Measurements from ENCODE around the gene CDH13. TPM values are rescaled to one million over a fixed set of nuclear protein-coding genes. Genes with fewer than 3 reads are reported as not detected.

The CDH13 gene
- total and polyA plus RNA-seq, 10 of the 15 experiments (the other 5 are each of a cell fraction or from before 2014, with no cell fraction given) = under 0.01 to 0.05 TPM; not detected in 8

DNA sequence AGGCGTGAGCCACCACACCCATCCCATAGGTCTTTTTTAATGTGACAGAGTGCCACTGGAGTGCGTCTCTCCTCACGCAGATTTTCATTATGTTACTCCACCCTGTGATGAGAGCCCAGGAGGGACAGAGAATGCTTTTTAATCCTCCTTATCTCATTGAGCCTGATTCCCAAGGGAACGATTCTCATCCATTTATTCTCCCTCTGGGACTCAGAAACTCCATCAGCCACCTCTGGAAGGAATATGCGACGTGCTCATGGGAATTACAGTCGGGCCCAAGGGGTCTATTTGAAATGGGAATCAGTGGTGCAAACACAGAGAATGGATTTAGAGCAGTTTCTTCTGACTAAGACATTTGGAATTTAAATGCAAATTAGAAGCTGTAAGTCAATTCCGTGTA lies 1025.1 kb downstream of the CDH13 start (continued):
- no peak for TF ChIP-seq IKZF2 (IDR thresholded peaks at IDR 0.05)
- no peak for TF ChIP-seq POLR2AphosphoS5 (IDR thresholded peaks at IDR 0.05; ENCODE audit: low read length)

DNA sequence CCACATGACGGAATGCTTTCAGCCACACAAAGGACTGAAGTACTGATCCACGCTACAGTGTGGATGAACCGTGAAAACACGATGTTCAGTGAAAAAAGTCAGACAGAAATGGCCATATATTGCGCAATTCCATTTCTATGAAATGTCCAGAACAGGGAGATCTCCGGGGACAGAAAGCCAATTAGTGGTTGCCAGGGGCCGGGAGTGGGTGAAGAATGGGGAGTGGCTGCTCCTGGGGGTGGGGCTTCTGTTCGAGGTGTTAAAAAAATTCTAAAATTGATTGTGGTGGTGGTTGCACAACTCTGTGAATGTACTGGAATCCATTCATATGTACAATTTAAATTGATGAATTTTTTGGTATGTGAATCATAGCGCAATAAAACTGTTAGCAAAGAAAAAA lies 1026.2 kb downstream of the CDH13 start:
- Histone ChIP-seq H3K4me2 (ENCODE audit: control insufficient read depth, insufficient read depth) (no peak overlapping the region), H3K9ac (ENCODE audit: control insufficient read depth, insufficient read depth, low read length) (no peak overlapping the region), H3K36me3 (ENCODE audit: control insufficient read depth in 2 of 2, insufficient read depth in 2 of 2, low read length in 1 of 2) (no peaks in the 10 kb centered on the region), H3K27me3 (replicated peaks in 1 of 2; ENCODE audit: control insufficient read depth in 2 of 2, insufficient read depth in 2 of 2, low read length in 1 of 2) (no peaks in the 10 kb centered on the region; a peak in 1 of 4 replicates), H3K79me2 (ENCODE audit: control insufficient read depth, insufficient read depth, low read length) (no peaks in the 10 kb centered on the region), H3K9me3 (replicated peaks; ENCODE audit: control insufficient read depth, insufficient read depth, low read length) (no peaks in the 10 kb centered on the region), H3K4me3 (no peak overlapping the region), H4K20me1 (ENCODE audit: control insufficient read depth, insufficient read depth) (no peaks in the 10 kb centered on the region), H3K27ac (ENCODE audit: control insufficient read depth, insufficient read depth) (no peak overlapping the region), H2AFZ (ENCODE audit: control insufficient read depth, low read depth, low read length) (no peak overlapping the region), H3K4me1 (ENCODE audit: control insufficient read depth, insufficient read depth, low read length) (no peaks in the 10 kb centered on the region)
- WGBS (ENCODE audit: insufficient coverage, insufficient replicate concordance, low lambda C conversion rate, missing lambda C conversion rate) = 39% methylated on average over 9 of the region's 9 CpGs
- FAIRE-seq (no peak), DNase-seq (ENCODE audit: low read depth, low spot score) (no peak), ATAC-seq (no peak)
- in situ Hi-C loops (cut with MboI) = no loop called here
- no peak for TF ChIP-seq SUPT20H (IDR thresholded peaks at IDR 0.05; ENCODE audit: borderline replicate concordance, control insufficient read depth, low read depth, low read length)
- TF ChIP-seq, protein P1, sequence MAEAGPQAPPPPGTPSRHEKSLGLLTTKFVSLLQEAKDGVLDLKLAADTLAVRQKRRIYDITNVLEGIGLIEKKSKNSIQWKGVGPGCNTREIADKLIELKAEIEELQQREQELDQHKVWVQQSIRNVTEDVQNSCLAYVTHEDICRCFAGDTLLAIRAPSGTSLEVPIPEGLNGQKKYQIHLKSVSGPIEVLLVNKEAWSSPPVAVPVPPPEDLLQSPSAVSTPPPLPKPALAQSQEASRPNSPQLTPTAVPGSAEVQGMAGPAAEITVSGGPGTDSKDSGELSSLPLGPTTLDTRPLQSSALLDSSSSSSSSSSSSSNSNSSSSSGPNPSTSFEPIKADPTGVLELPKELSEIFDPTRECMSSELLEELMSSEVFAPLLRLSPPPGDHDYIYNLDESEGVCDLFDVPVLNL (IDR thresholded peaks at IDR 0.05; ENCODE audit: low read depth, low read length) = no peak
- no peak for TF ChIP-seq PML (IDR thresholded peaks at IDR 0.05; ENCODE audit: low read length)
- no peak for TF ChIP-seq SMAD1 (IDR thresholded peaks at IDR 0.05; ENCODE audit: low read depth, partially characterized antibody)
- no peak for TF ChIP-seq SPI1 (IDR thresholded peaks at IDR 0.05; ENCODE audit: borderline replicate concordance, insufficient read depth, low read depth, low read length)
- no peak for TF ChIP-seq ZNF622 (IDR thresholded peaks at IDR 0.05)
- no peak for TF ChIP-seq HCFC1 (IDR thresholded peaks at IDR 0.05; ENCODE audit: low read length)
- TF ChIP-seq ASH2L (IDR thresholded peaks at IDR 0.05; ENCODE audit: borderline replicate concordance, low read depth) = no peak
- no peak for TF ChIP-seq PAX5 (IDR thresholded peaks at IDR 0.05; ENCODE audit: borderline replicate concordance, low read depth, low read length)
- TF ChIP-seq, protein P2, sequence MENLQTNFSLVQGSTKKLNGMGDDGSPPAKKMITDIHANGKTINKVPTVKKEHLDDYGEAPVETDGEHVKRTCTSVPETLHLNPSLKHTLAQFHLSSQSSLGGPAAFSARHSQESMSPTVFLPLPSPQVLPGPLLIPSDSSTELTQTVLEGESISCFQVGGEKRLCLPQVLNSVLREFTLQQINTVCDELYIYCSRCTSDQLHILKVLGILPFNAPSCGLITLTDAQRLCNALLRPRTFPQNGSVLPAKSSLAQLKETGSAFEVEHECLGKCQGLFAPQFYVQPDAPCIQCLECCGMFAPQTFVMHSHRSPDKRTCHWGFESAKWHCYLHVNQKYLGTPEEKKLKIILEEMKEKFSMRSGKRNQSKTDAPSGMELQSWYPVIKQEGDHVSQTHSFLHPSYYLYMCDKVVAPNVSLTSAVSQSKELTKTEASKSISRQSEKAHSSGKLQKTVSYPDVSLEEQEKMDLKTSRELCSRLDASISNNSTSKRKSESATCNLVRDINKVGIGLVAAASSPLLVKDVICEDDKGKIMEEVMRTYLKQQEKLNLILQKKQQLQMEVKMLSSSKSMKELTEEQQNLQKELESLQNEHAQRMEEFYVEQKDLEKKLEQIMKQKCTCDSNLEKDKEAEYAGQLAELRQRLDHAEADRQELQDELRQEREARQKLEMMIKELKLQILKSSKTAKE (IDR thresholded peaks at IDR 0.05; ENCODE audit: low read depth, poor library complexity, severe bottlenecking) = no peak
- CTCF ChIA-PET = no interaction called here
- no TSS peak for BruUV-seq (replicated peaks)
- SMC1A ChIA-PET (ENCODE audit: uncharacterized antibody, unreplicated experiment) = interaction anchor here (1.1 kb wide), 1 partner anchor 23 kb away, joined by 3 read pairs; no protein-coding TSS in a partner anchor
- intact Hi-C loops (cut with micrococcal nuclease; ENCODE audit: unreplicated experiment) = no loop called here
- POLR2A ChIA-PET = no interaction called here
- RAD21 ChIA-PET (ENCODE audit: unreplicated experiment) = no interaction called here
